ENCODE measurements around the gene RBPJ. TPM values are rescaled to one million over a fixed set of nuclear protein-coding genes. Genes with fewer than 3 reads are reported as not detected.

RBPJ gene
- total and polyA plus RNA-seq, 2 of the 8 experiments (the other 6 are each of a cell fraction or from before 2014, with no cell fraction given): 65.5 to 217 TPM

GRCh38 chr4:26474551-26474950 lies 153.7 kb downstream of the RBPJ start:
- Histone ChIP-seq H3K4ac (replicated peaks; ENCODE audit: insufficient read length, low read depth, low read length) (no peak overlapping the region), H3K18ac (ENCODE audit: extremely low read depth, low read length) (no peak overlapping the region), H2BK120ac (replicated peaks; ENCODE audit: low read depth, low read length) (no peak overlapping the region), H3K9me3 (ENCODE audit: insufficient read depth in 2 of 2, low read depth in 1 of 2, low read length in 1 of 2) (no peaks in the 10 kb centered on the region), H2BK15ac (ENCODE audit: low read length) (no peak overlapping the region), H3K4me3 (ENCODE audit: extremely low read depth in 1 of 4, insufficient read depth in 2 of 4, low read depth in 3 of 4, low read length in 4 of 4) (no peak overlapping the region), H2BK5ac (ENCODE audit: low read depth, low read length) (no peak overlapping the region), H4K91ac (replicated peaks; ENCODE audit: insufficient read length, low read length) (no peak overlapping the region), H4K5ac (ENCODE audit: insufficient read length, low read depth, low read length) (no peak overlapping the region), H2AFZ (ENCODE audit: low read length) (no peak overlapping the region), H3K27me3 (replicated peaks in 1 of 4; ENCODE audit: control insufficient read depth in 3 of 4, extremely low read depth in 1 of 4, insufficient read depth in 3 of 4, low read length in 3 of 4) (no peaks in the 10 kb centered on the region), H3K79me1 (ENCODE audit: low read depth, low read length) (no peaks in the 10 kb centered on the region), H3K36me3 (ENCODE audit: control insufficient read depth in 2 of 4, insufficient read depth in 4 of 4, low read length in 3 of 4) (no peaks in the 10 kb centered on the region), H3K4me2 (ENCODE audit: insufficient read depth in 1 of 2, low read depth in 2 of 2, low read length in 2 of 2) (no peak overlapping the region), H3K23ac (ENCODE audit: insufficient read length) (no peak overlapping the region), H3K27ac (ENCODE audit: low read depth, low read length) (no peak overlapping the region), H3K14ac (ENCODE audit: insufficient read length) (no peak overlapping the region), H4K20me1 (replicated peaks in 1 of 2; ENCODE audit: control insufficient read depth in 1 of 2, insufficient read depth in 2 of 2, low read length in 2 of 2) (no peaks in the 10 kb centered on the region), H2AK5ac (ENCODE audit: low read depth, low read length) (no peak overlapping the region), H4K8ac (ENCODE audit: extremely low read depth, insufficient read depth, low read length) (no peak overlapping the region), H3K56ac (replicated peaks; ENCODE audit: insufficient read length, low read depth, low read length) (no peak overlapping the region), H3K79me2 (ENCODE audit: control insufficient read depth in 1 of 2, insufficient read depth in 2 of 2, low read length in 2 of 2) (no peaks in the 10 kb centered on the region), H2BK12ac (ENCODE audit: low read depth, low read length) (no peak overlapping the region), H3K4me1 (replicated peaks in 1 of 4; ENCODE audit: control insufficient read depth in 3 of 4, insufficient read depth in 4 of 4, low read length in 3 of 4) (no peaks in the 10 kb centered on the region; a peak in 1 of 7 replicates), H3K23me2 (ENCODE audit: low read depth, low read length) (no peaks in the 10 kb centered on the region), H3K9ac (replicated peaks in 1 of 4; ENCODE audit: extremely low read depth in 1 of 4, low read depth in 3 of 4, low read length in 3 of 4) (no peak overlapping the region), H2BK20ac (ENCODE audit: low read length) (no peak overlapping the region)
- 74% methylated on average over 3 of the region's 3 CpGs; no CpG with 5 or more reads in 1 of the 2 experiments for WGBS, 2 experiments (ENCODE audit: extremely low coverage in 1 of 2, insufficient coverage in 1 of 2, insufficient read length in 1 of 2, insufficient replicate concordance in 2 of 2, low coverage in 1 of 2, low lambda C conversion rate in 2 of 2, missing lambda C conversion rate in 1 of 2)
- FAIRE-seq (no peak), DNase-seq (ENCODE audit: low read depth in 1 of 2, low spot score in 2 of 2) (no peak)
- ChIA-PET POLR2A (ENCODE audit: partially characterized antibody) (no interaction called here), CTCF (ENCODE audit: partially characterized antibody) (interaction anchor here (0.5 to 4.9 kb wide), 6 partner anchors 14 to 789 kb away, joined by 3 to 33 read pairs (median 3); no protein-coding TSS in a partner anchor)
- TF ChIP-seq JUND (IDR thresholded peaks at IDR 0.05; ENCODE audit: low read length): no peak
- no peak for TF ChIP-seq SP1 (IDR thresholded peaks at IDR 0.05; ENCODE audit: low read depth, low read length)
- TF ChIP-seq NANOG (IDR thresholded peaks at IDR 0.05; ENCODE audit: insufficient read depth, low read depth, low read length, poor library complexity, severe bottlenecking): no peak
- no peak for TF ChIP-seq JUN (IDR thresholded peaks at IDR 0.05; ENCODE audit: low read depth, low read length)
- TF ChIP-seq CTBP2 (IDR thresholded peaks at IDR 0.05; ENCODE audit: borderline replicate concordance, insufficient read depth, insufficient read length, low read length): no peak
- TF ChIP-seq ATF3 (IDR thresholded peaks at IDR 0.05; ENCODE audit: insufficient read depth, low read depth, low read length): no peak
- TF ChIP-seq PHF8 (conservative IDR thresholded peaks at IDR 0.05; ENCODE audit: low read depth, low read length): no peak
- no peak for TF ChIP-seq CHD2 (IDR thresholded peaks at IDR 0.05; ENCODE audit: low read length)
- no peak for TF ChIP-seq MAX (IDR thresholded peaks at IDR 0.05)
- TF ChIP-seq SIRT6 (IDR thresholded peaks at IDR 0.05; ENCODE audit: low read length): no peak
- no peak for TF ChIP-seq MAFK (IDR thresholded peaks at IDR 0.05; ENCODE audit: low read depth, low read length)
- no peak for TF ChIP-seq POU5F1 (IDR thresholded peaks at IDR 0.05; ENCODE audit: low read depth, low read length)
- no peak for TF ChIP-seq E2F6 (IDR thresholded peaks at IDR 0.05)
- TF ChIP-seq SIX5 (IDR thresholded peaks at IDR 0.05; ENCODE audit: low read depth, low read length): no peak

All from H1 (cell line).